ENCODE results near the gene FAF1. TPM values are rescaled to one million over a fixed set of nuclear protein-coding genes. Genes with fewer than 3 reads are reported as not detected.

FAF1 gene
- total RNA-seq, 1 experiment from 2014 or later = 112 TPM

DNA sequence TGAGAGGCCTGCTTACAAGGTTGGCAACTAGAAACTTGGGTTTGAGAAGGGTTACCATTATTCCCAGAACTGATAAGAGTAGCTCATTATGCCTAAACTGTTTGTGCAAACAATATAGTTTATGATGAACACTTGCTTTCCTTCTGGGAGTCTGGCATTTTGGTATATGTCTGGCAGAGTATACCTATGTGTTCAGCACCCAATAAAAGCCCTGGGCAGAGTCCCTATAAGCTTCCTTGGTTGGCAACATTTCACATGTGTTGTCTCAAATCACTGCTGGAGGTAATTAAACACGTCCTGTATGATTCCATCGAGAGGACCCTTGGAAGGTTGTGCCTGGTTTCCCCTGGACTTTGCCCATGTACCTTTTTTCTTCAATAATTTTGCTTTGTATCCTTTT, 497.1 kb downstream of the FAF1 start:
- Histone ChIP-seq H3K4me1 (ENCODE audit: low read length) (no peaks in the 10 kb centered on the region), H2AFZ (ENCODE audit: low read length) (no peak overlapping the region), H3K79me2 (ENCODE audit: low read length) (no peaks in the 10 kb centered on the region), H3K36me3 (ENCODE audit: insufficient read depth, low read length) (no peaks in the 10 kb centered on the region), H4K20me1 (ENCODE audit: insufficient read depth, low read depth, low read length) (no peaks in the 10 kb centered on the region), H3K4me3 (ENCODE audit: low read length) (no peak overlapping the region), H3K27ac (ENCODE audit: low read length) (no peak overlapping the region), H3K9me3 (ENCODE audit: low read length) (no peaks in the 10 kb centered on the region), H3K9me2 (replicated peaks; ENCODE audit: insufficient read depth, low read length) (no peaks in the 10 kb centered on the region), H3K27me3 (ENCODE audit: low read length) (no peaks in the 10 kb centered on the region), H3K9ac (ENCODE audit: low read length) (no peak overlapping the region), H3K4me2 (ENCODE audit: low read depth, low read length, poor library complexity, severe bottlenecking) (no peak overlapping the region)
- no peak for DNase-seq

GRCh38 chr1:50458507-50458906, 501.6 kb downstream of the FAF1 start:
- Histone ChIP-seq H3K9me3 (ENCODE audit: low read length) (no peaks in the 10 kb centered on the region), H4K20me1 (ENCODE audit: insufficient read depth, low read depth, low read length) (no peaks in the 10 kb centered on the region), H3K27me3 (ENCODE audit: low read length) (no peaks in the 10 kb centered on the region), H3K27ac (ENCODE audit: low read length) (no peak overlapping the region), H3K4me1 (ENCODE audit: low read length) (no peaks in the 10 kb centered on the region), H3K4me2 (ENCODE audit: low read depth, low read length, poor library complexity, severe bottlenecking) (no peak overlapping the region), H3K9me2 (replicated peaks; ENCODE audit: insufficient read depth, low read length) (no peaks in the 10 kb centered on the region), H3K79me2 (ENCODE audit: low read length) (no peaks in the 10 kb centered on the region), H3K4me3 (ENCODE audit: low read length) (no peak overlapping the region), H2AFZ (ENCODE audit: low read length) (no peak overlapping the region), H3K36me3 (ENCODE audit: insufficient read depth, low read length) (no peaks in the 10 kb centered on the region), H3K9ac (ENCODE audit: low read length) (no peak overlapping the region)
- DNase-seq = no peak

DNA sequence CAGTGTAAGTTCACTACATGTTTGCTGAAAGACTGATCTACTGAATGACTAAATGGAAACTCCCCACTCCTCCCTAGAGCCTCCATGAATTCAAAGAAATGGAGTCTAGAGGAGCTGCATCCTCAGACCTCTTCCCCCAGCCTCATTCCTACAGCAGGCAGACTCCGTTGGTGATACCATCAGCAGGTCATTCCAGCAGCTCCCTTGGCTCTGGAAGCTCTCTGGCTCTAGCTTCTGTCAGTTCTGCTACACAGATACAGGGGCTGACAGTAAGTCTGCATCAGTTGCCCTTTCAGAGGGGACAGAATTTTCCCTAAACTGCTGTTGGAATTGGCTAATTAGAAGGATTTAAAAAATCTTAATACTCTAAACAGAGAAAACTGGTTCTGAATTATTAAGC, 505.2 kb downstream of the FAF1 start:
- Histone ChIP-seq H2AFZ (ENCODE audit: low read length) (no peak overlapping the region), H4K20me1 (ENCODE audit: insufficient read depth, low read depth, low read length) (no peaks in the 10 kb centered on the region), H3K4me2 (ENCODE audit: low read depth, low read length, poor library complexity, severe bottlenecking) (no peak overlapping the region), H3K9me2 (replicated peaks; ENCODE audit: insufficient read depth, low read length) (no peaks in the 10 kb centered on the region), H3K27ac (ENCODE audit: low read length) (no peak overlapping the region), H3K36me3 (ENCODE audit: insufficient read depth, low read length) (no peaks in the 10 kb centered on the region), H3K4me1 (ENCODE audit: low read length) (no peaks in the 10 kb centered on the region), H3K9ac (ENCODE audit: low read length) (no peak overlapping the region), H3K4me3 (ENCODE audit: low read length) (no peak overlapping the region), H3K27me3 (ENCODE audit: low read length) (no peaks in the 10 kb centered on the region), H3K79me2 (ENCODE audit: low read length) (no peaks in the 10 kb centered on the region), H3K9me3 (ENCODE audit: low read length) (no peaks in the 10 kb centered on the region)
- no peak for DNase-seq

DNA sequence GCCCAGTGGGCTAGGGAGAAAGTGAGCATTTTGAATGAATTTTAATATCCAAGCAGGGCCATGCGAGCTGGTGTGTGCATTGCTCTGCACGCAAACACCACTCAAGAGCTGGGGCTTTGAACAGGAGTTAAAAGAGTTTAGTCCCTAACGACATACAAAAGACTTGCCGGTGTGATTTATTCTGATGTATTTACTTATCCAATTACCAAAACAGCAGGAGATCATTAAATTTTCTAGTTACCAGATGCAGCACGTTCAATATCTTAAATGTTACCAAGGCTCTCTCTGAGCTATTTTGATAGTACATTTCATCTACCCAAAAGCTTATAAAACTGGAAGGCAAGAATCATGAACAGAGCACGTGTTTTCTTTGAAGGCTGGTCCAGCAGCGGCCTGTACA, 506.8 kb downstream of the FAF1 start:
- Histone ChIP-seq H3K79me2 (ENCODE audit: low read length) (no peaks in the 10 kb centered on the region), H3K36me3 (ENCODE audit: insufficient read depth, low read length) (no peaks in the 10 kb centered on the region), H3K9me2 (replicated peaks; ENCODE audit: insufficient read depth, low read length) (no peaks in the 10 kb centered on the region), H3K4me1 (ENCODE audit: low read length) (no peaks in the 10 kb centered on the region), H2AFZ (ENCODE audit: low read length) (no peak overlapping the region), H3K9ac (ENCODE audit: low read length) (no peak overlapping the region), H4K20me1 (ENCODE audit: insufficient read depth, low read depth, low read length) (no peaks in the 10 kb centered on the region), H3K27me3 (ENCODE audit: low read length) (no peaks in the 10 kb centered on the region), H3K4me3 (ENCODE audit: low read length) (no peak overlapping the region), H3K9me3 (ENCODE audit: low read length) (no peaks in the 10 kb centered on the region), H3K27ac (ENCODE audit: low read length) (no peak overlapping the region), H3K4me2 (ENCODE audit: low read depth, low read length, poor library complexity, severe bottlenecking) (no peak overlapping the region)
- DNase-seq = no peak

GRCh38 chr1:50452700-50453099, 507.4 kb downstream of the FAF1 start:
- DNase-seq = no peak
- no peaks in the 10 kb centered on the region for H3K4me1 ChIP-seq (ENCODE audit: low read length)
- no peaks in the 10 kb centered on the region for H4K20me1 ChIP-seq (ENCODE audit: insufficient read depth, low read depth, low read length)
- no peaks in the 10 kb centered on the region for H3K36me3 ChIP-seq (ENCODE audit: insufficient read depth, low read length)
- H3K9ac ChIP-seq (ENCODE audit: low read length) = no peak overlapping the region
- H3K79me2 ChIP-seq (ENCODE audit: low read length) = no peaks in the 10 kb centered on the region
- no peaks in the 10 kb centered on the region for H3K9me2 ChIP-seq (replicated peaks; ENCODE audit: insufficient read depth, low read length)
- H3K9me3 ChIP-seq (ENCODE audit: low read length) = no peaks in the 10 kb centered on the region
- H3K4me3 ChIP-seq (ENCODE audit: low read length) = no peak overlapping the region
- H3K4me2 ChIP-seq (ENCODE audit: low read depth, low read length, poor library complexity, severe bottlenecking) = no peak overlapping the region
- H3K27me3 ChIP-seq (ENCODE audit: low read length) = no peaks in the 10 kb centered on the region
- no peak overlapping the region for H3K27ac ChIP-seq (ENCODE audit: low read length)
- no peak overlapping the region for H2AFZ ChIP-seq (ENCODE audit: low read length)

DNA sequence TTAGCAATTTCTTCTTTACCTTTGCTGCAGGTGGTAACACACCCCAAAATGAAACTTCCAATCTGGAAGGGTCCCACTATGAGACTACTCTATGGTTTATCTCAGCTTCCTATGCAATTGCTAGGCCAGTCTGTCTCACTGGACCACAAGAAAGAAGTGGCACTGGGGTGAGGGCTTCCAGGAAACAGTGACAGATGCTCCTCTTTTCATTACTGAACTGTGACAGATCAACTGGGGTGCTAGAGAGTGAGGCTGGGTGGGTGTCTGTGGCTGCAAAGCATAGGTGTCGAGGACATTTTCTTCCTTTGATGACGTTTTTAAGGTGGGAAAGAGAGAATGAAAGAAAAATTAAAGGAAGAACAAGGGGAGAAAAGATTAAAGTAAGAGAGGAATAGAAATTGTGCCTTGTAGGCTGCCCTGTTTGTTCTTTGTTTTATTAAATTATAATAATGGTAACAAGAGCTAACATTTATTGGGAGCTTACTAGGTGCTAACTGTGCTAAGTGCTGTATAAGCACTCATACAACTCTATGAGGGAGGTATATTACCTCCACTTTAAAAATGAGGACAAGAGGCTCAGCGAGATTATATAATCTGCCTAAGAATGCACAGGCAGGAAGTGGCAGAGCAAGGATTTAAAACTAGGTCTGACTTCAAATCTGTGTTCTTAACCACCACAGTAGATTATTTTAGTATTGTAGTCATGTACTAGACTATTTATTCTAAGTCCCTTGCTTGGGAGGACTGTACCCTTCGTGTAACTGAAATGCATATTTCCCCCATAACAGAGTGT, 509.0 kb downstream of the FAF1 start:
- no peak overlapping the region for H3K4me2 ChIP-seq (ENCODE audit: low read depth, low read length, poor library complexity, severe bottlenecking)
- H3K9ac ChIP-seq (ENCODE audit: low read length) = no peak overlapping the region
- H3K79me2 ChIP-seq (ENCODE audit: low read length) = no peaks in the 10 kb centered on the region
- no peaks in the 10 kb centered on the region for H4K20me1 ChIP-seq (ENCODE audit: insufficient read depth, low read depth, low read length)
- no peak for DNase-seq
- H2AFZ ChIP-seq (ENCODE audit: low read length) = no peak overlapping the region
- H3K27me3 ChIP-seq (ENCODE audit: low read length) = no peaks in the 10 kb centered on the region
- H3K4me3 ChIP-seq (ENCODE audit: low read length) = no peak overlapping the region
- H3K4me1 ChIP-seq (ENCODE audit: low read length) = no peaks in the 10 kb centered on the region
- H3K36me3 ChIP-seq (ENCODE audit: insufficient read depth, low read length) = no peaks in the 10 kb centered on the region
- no peaks in the 10 kb centered on the region for H3K9me3 ChIP-seq (ENCODE audit: low read length)
- H3K27ac ChIP-seq (ENCODE audit: low read length) = no peak overlapping the region
- H3K9me2 ChIP-seq (replicated peaks; ENCODE audit: insufficient read depth, low read length) = no peaks in the 10 kb centered on the region

DNA sequence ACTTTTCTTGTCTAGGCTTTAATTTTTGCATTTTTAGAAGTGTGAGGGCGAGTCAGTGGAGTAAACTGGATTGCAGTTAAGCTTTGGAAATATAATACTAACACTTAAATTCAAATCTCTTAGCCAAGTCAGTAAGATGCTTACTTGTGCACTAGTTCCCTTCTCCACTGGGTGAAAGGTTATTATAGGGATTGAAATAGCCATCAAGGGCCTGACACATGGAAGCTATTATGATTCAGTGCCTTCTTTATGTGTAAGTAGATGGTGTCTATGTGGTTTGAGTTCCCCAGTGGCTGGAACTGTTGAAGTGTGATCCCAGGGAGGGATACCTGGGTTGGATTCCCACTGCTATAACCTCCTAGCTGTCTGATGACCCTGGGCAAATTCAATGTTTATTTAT, 512.1 kb downstream of the FAF1 start:
- no peak overlapping the region for H2AFZ ChIP-seq (ENCODE audit: low read length)
- no peaks in the 10 kb centered on the region for H4K20me1 ChIP-seq (ENCODE audit: insufficient read depth, low read depth, low read length)
- H3K9me3 ChIP-seq (ENCODE audit: low read length) = no peaks in the 10 kb centered on the region
- H3K4me2 ChIP-seq (ENCODE audit: low read depth, low read length, poor library complexity, severe bottlenecking) = no peak overlapping the region
- no peaks in the 10 kb centered on the region for H3K79me2 ChIP-seq (ENCODE audit: low read length)
- no peaks in the 10 kb centered on the region for H3K9me2 ChIP-seq (replicated peaks; ENCODE audit: insufficient read depth, low read length)
- no peak for DNase-seq
- H3K36me3 ChIP-seq (ENCODE audit: insufficient read depth, low read length) = no peaks in the 10 kb centered on the region
- H3K27me3 ChIP-seq (ENCODE audit: low read length) = no peaks in the 10 kb centered on the region
- H3K9ac ChIP-seq (ENCODE audit: low read length) = no peak overlapping the region
- no peak overlapping the region for H3K27ac ChIP-seq (ENCODE audit: low read length)
- H3K4me3 ChIP-seq (ENCODE audit: low read length) = no peak overlapping the region
- H3K4me1 ChIP-seq (ENCODE audit: low read length) = no peaks in the 10 kb centered on the region

- H3K4me2 ChIP-seq (ENCODE audit: low read depth, low read length, poor library complexity, severe bottlenecking) = no peak overlapping the region
These were observed 518.9 kb downstream of the FAF1 start for GRCh38 chr1:50441183-50441582.

More at GRCh38 chr1:50441183-50441582, 518.9 kb downstream of the FAF1 start:
- H3K27me3 ChIP-seq (ENCODE audit: low read length) = no peaks in the 10 kb centered on the region
- no peaks in the 10 kb centered on the region for H3K4me1 ChIP-seq (ENCODE audit: low read length)
- no peaks in the 10 kb centered on the region for H3K79me2 ChIP-seq (ENCODE audit: low read length)
- H2AFZ ChIP-seq (ENCODE audit: low read length) = no peak overlapping the region
- H3K9ac ChIP-seq (ENCODE audit: low read length) = no peak overlapping the region
- H3K27ac ChIP-seq (ENCODE audit: low read length) = no peak overlapping the region
- no peaks in the 10 kb centered on the region for H3K36me3 ChIP-seq (ENCODE audit: insufficient read depth, low read length)
- H3K9me2 ChIP-seq (replicated peaks; ENCODE audit: insufficient read depth, low read length) = no peaks in the 10 kb centered on the region
- H3K9me3 ChIP-seq (ENCODE audit: low read length) = no peaks in the 10 kb centered on the region
- no peak for DNase-seq
- H3K4me3 ChIP-seq (ENCODE audit: low read length) = no peak overlapping the region
- H4K20me1 ChIP-seq (ENCODE audit: insufficient read depth, low read depth, low read length) = no peaks in the 10 kb centered on the region

Data from Karpas-422 (cell line).